Measurements from ENCODE around the gene FKBP1A. TPM values are rescaled to one million over a fixed set of nuclear protein-coding genes. Genes with fewer than 3 reads are reported as not detected.

FKBP1A gene
- polyA plus RNA-seq, 1 of the 3 experiments (the other 2 are of a cell fraction), result 362 TPM

GRCh38 chr20:1377984-1378734 is 14.7 kb downstream of the FKBP1A start:
- POLR2A ChIA-PET, result no interaction called here
- 79% methylated on average over 6 of the region's 6 CpGs for WGBS (ENCODE audit: low lambda C conversion rate)
- Histone ChIP-seq H4K20me1 (ENCODE audit: insufficient read depth) (peaks cover 84% of the 10 kb centered on the region), H3F3A (replicated peaks; ENCODE audit: insufficient read depth) (no peaks in the 10 kb centered on the region), H3K9me3 (no peaks in the 10 kb centered on the region), H3K27ac (ENCODE audit: low read depth in 2 of 2, low read length in 1 of 2) (peak overlapping the region in 1 of 2 experiments; percentile 35; a peak in 2 of 4 replicates), H3K27me3 (ENCODE audit: insufficient read depth) (no peaks in the 10 kb centered on the region), H3K9ac (no peak overlapping the region), H3K4me2 (peak overlapping the region; percentile 20; the same call in 1 of the 2 replicates), H2AFZ (ENCODE audit: low read depth) (no peak overlapping the region), H3K36me3 (replicated peaks in 1 of 2; ENCODE audit: control insufficient read depth in 1 of 2, insufficient read depth in 2 of 2, low read length in 1 of 2) (peaks cover 19 to 22% of the 10 kb centered on the region in 2 experiments), H3K4me3 (ENCODE audit: low read depth in 2 of 2, low read length in 1 of 2) (no peak overlapping the region), H3K79me2 (ENCODE audit: insufficient read depth) (peaks cover 99% of the 10 kb centered on the region), H3K4me1 (ENCODE audit: control insufficient read depth in 1 of 2, insufficient read depth in 2 of 2, low read depth in 1 of 2, low read length in 1 of 2) (peaks cover 13 to 17% of the 10 kb centered on the region in 2 experiments; a peak in 3 of 4 replicates), H3K9me2 (no peaks in the 10 kb centered on the region)
- CTCF ChIA-PET, result interaction anchor here (1.2 kb wide), 1 partner anchor 8 kb away, joined by 4 read pairs; no protein-coding TSS in a partner anchor
- no peak for DNase-seq
- TF ChIP-seq JUND (IDR thresholded peaks at IDR 0.05) (0 out of 2 replicates have a peak, but pooled peaks have one; percentile 20), PBX3 (IDR thresholded peaks at IDR 0.05) (peak; percentile 45; the same call in 1 of the 2 replicates), IRF3 (IDR thresholded peaks at IDR 0.05; ENCODE audit: low read depth, low read length) (no peak), FOSL2 (IDR thresholded peaks at IDR 0.05; ENCODE audit: borderline replicate concordance, low read depth) (peak; percentile 40; the same call in 1 of the 2 replicates)

GRCh38 chr20:1377341-1377871 is 15.4 kb downstream of the FKBP1A start:
- no peak for DNase-seq

More at GRCh38 chr20:1377341-1377871, 15.4 kb downstream of the FKBP1A start:
- ChIA-PET CTCF (interaction anchor here (1.2 kb wide), 1 partner anchor 9 kb away, joined by 4 read pairs; no protein-coding TSS in a partner anchor), POLR2A (no interaction called here)
- Histone ChIP-seq H3F3A (replicated peaks; ENCODE audit: insufficient read depth) (no peaks in the 10 kb centered on the region), H3K4me3 (ENCODE audit: low read depth in 2 of 2, low read length in 1 of 2) (no peak overlapping the region), H3K4me2 (peak overlapping the region; percentile 20; the same call in 1 of the 2 replicates), H3K9me2 (no peaks in the 10 kb centered on the region), H3K9me3 (no peaks in the 10 kb centered on the region), H4K20me1 (ENCODE audit: insufficient read depth) (peaks cover 76% of the 10 kb centered on the region), H3K79me2 (ENCODE audit: insufficient read depth) (peaks cover 99% of the 10 kb centered on the region), H3K36me3 (replicated peaks in 1 of 2; ENCODE audit: control insufficient read depth in 1 of 2, insufficient read depth in 2 of 2, low read length in 1 of 2) (peaks cover 22 to 23% of the 10 kb centered on the region in 2 experiments), H3K27ac (ENCODE audit: low read depth in 2 of 2, low read length in 1 of 2) (peak overlapping the region in 1 of 2 experiments; percentile 35; a peak in 2 of 4 replicates), H2AFZ (ENCODE audit: low read depth) (no peak overlapping the region), H3K9ac (no peak overlapping the region), H3K4me1 (ENCODE audit: control insufficient read depth in 1 of 2, insufficient read depth in 2 of 2, low read depth in 1 of 2, low read length in 1 of 2) (peaks cover 13 to 17% of the 10 kb centered on the region in 2 experiments; a peak in 3 of 4 replicates), H3K27me3 (ENCODE audit: insufficient read depth) (no peaks in the 10 kb centered on the region)
- no peak for TF ChIP-seq IRF3 (IDR thresholded peaks at IDR 0.05; ENCODE audit: low read depth, low read length)
- WGBS (ENCODE audit: low lambda C conversion rate), result 86% methylated on average over 5 of the region's 5 CpGs

All from SK-N-SH (cell line).